ENCODE results near the gene PDE4D. TPM values are rescaled to one million over a fixed set of nuclear protein-coding genes. Genes with fewer than 3 reads are reported as not detected.

The PDE4D gene
- total RNA-seq, 1 experiment from 2014 or later: 2.1 TPM

DNA sequence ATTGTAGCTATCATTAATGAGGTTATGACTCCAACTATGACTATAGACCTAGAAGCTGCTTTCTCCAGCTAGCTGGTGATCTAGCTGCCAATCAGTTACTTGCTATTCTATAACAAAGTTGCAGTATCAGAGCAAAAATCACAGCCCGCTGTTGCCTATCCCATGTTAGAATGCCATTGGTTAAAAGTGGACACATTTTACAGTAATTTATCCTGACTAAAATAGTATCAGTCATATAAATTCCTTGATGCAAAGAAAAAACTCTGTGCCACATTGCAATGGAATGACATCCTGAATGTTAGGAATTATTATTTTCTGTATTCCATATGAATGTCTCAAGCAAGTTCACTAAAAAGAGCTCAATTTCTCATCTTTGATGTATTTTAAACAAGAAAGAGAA is 626.5 kb downstream of the PDE4D start:
- Histone ChIP-seq H2BK120ac (ENCODE audit: low read depth, low read length, poor library complexity, severe bottlenecking) (no peak overlapping the region), H4K20me1 (ENCODE audit: control insufficient read depth, insufficient read depth, insufficient read length) (no peaks in the 10 kb centered on the region), H4K91ac (ENCODE audit: insufficient read length, low read depth, low read length) (no peak overlapping the region), H3K56ac (ENCODE audit: insufficient read length, low read depth, low read length) (no peak overlapping the region), H3K9ac (ENCODE audit: extremely low read depth, insufficient read length, low read length) (no peak overlapping the region), H3K9me3 (ENCODE audit: control insufficient read depth, low read depth, low read length) (no peaks in the 10 kb centered on the region), H3K23ac (ENCODE audit: insufficient read length, low read depth, low read length) (no peak overlapping the region), H4K5ac (ENCODE audit: insufficient read length, low read depth, low read length) (no peak overlapping the region), H3K4ac (ENCODE audit: low read depth, low read length) (no peak overlapping the region), H3K79me2 (ENCODE audit: insufficient read depth, low read length) (no peaks in the 10 kb centered on the region), H3K4me1 (ENCODE audit: insufficient read depth, low read length) (no peaks in the 10 kb centered on the region), H2AK5ac (ENCODE audit: insufficient read length, low read length) (no peak overlapping the region), H3K23me2 (ENCODE audit: insufficient read length, low read depth, low read length, poor library complexity, severe bottlenecking) (no peaks in the 10 kb centered on the region), H3K79me1 (ENCODE audit: insufficient read depth, low read depth, low read length, poor library complexity, severe bottlenecking) (no peaks in the 10 kb centered on the region), H3K4me2 (ENCODE audit: insufficient read depth, insufficient read length, low read length) (no peak overlapping the region), H4K8ac (replicated peaks; ENCODE audit: insufficient read length, low read depth, low read length) (no peak overlapping the region), H2BK5ac (ENCODE audit: insufficient read length, low read length) (no peak overlapping the region), H2AFZ (ENCODE audit: low read length) (no peak overlapping the region), H3K27me3 (ENCODE audit: insufficient read depth, low read length) (no peaks in the 10 kb centered on the region), H2BK15ac (ENCODE audit: low read depth, low read length) (no peak overlapping the region), H2BK12ac (ENCODE audit: insufficient read length, low read depth, low read length) (no peak overlapping the region), H3K18ac (ENCODE audit: insufficient read length, low read depth, low read length) (no peak overlapping the region), H3K27ac (ENCODE audit: insufficient read length, low read depth, low read length) (no peak overlapping the region), H3T11ph (ENCODE audit: low read length) (no peak overlapping the region), H2BK20ac (ENCODE audit: low read depth, low read length, poor library complexity, severe bottlenecking) (no peak overlapping the region), H3K14ac (ENCODE audit: insufficient read depth, low read length) (no peak overlapping the region)
- H3K36me3 Mint-ChIP-seq (ENCODE audit: insufficient read depth in 1 of 3, low read depth in 3 of 3): no peaks in the 10 kb centered on the region
- no peak for DNase-seq
- H3K4me1 Mint-ChIP-seq: peaks cover 8 to 12% of the 10 kb centered on the region in 2 experiments
- no CpG with 5 or more reads among the region's 1 CpG for WGBS (ENCODE audit: extremely low coverage, insufficient read length, low lambda C conversion rate)
- TF ChIP-seq, protein P1, sequence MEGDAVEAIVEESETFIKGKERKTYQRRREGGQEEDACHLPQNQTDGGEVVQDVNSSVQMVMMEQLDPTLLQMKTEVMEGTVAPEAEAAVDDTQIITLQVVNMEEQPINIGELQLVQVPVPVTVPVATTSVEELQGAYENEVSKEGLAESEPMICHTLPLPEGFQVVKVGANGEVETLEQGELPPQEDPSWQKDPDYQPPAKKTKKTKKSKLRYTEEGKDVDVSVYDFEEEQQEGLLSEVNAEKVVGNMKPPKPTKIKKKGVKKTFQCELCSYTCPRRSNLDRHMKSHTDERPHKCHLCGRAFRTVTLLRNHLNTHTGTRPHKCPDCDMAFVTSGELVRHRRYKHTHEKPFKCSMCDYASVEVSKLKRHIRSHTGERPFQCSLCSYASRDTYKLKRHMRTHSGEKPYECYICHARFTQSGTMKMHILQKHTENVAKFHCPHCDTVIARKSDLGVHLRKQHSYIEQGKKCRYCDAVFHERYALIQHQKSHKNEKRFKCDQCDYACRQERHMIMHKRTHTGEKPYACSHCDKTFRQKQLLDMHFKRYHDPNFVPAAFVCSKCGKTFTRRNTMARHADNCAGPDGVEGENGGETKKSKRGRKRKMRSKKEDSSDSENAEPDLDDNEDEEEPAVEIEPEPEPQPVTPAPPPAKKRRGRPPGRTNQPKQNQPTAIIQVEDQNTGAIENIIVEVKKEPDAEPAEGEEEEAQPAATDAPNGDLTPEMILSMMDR (conservative IDR thresholded peaks at IDR 0.05): no peak
- no peaks in the 10 kb centered on the region for H3K27me3 Mint-ChIP-seq (ENCODE audit: low read depth)
- H3K4me3 Mint-ChIP-seq: no peak overlapping the region
- H3K27ac Mint-ChIP-seq: no peak overlapping the region
- no peaks in the 10 kb centered on the region for H3K9me3 Mint-ChIP-seq
